IPS-NIHi7 (cell line): ENCODE data around the gene FAM193B.

Source experiments
- DNase-seq: peaks from one replicate; pipeline ENCODE4 v3.0.0; 2012; ENCODE audit warnings: mixed read lengths; ENCODE audit errors: extremely low spot score

Gene FAM193B

GRCh38 chr5:177554474-177555111, at the start of gene FAM193B:
Gene FAM193B (minus strand): TSS chr5:177554563. CDS start chr5:177554458, 105 bp downstream.
- DNase-seq: peak; percentile 98

GRCh38 chr5:177604116-177604521, 49.8 kb upstream of the FAM193B start:
- no peak for DNase-seq

- DNase-seq: no peak
Observed at GRCh38 chr5:177603631-177604030, 49.3 kb upstream of the FAM193B start.

- DNase-seq: no peak
Observed at GRCh38 chr5:177602458-177602830, 48.1 kb upstream of the FAM193B start.

GRCh38 chr5:177601577-177602457, 47.5 kb upstream of the FAM193B start:
- DNase-seq: no peak

- DNase-seq: no peak
Observed at GRCh38 chr5:177601126-177601525, 46.8 kb upstream of the FAM193B start.

GRCh38 chr5:177600508-177601018, 46.2 kb upstream of the FAM193B start:
- no peak for DNase-seq

- DNase-seq: peak; percentile 93
Observed at GRCh38 chr5:177599731-177600507, 45.6 kb upstream of the FAM193B start, which contains the start of gene B4GALT7. Gene B4GALT7 (plus strand): TSS chr5:177600132. CDS start chr5:177600211, 79 bp downstream.

- no peak for DNase-seq
Observed at GRCh38 chr5:177598477-177598876, 44.1 kb upstream of the FAM193B start.

GRCh38 chr5:177596775-177597238, 42.4 kb upstream of the FAM193B start:
- no peak for DNase-seq

- DNase-seq: no peak
Observed at GRCh38 chr5:177595991-177596774, 41.8 kb upstream of the FAM193B start.

- DNase-seq: no peak
Observed at GRCh38 chr5:177595026-177595585, 40.7 kb upstream of the FAM193B start.

- no peak for DNase-seq
Observed at GRCh38 chr5:177594071-177594470, 39.7 kb upstream of the FAM193B start.

GRCh38 chr5:177593511-177593910, 39.1 kb upstream of the FAM193B start:
- no peak for DNase-seq

GRCh38 chr5:177592905-177593304, 38.5 kb upstream of the FAM193B start:
- DNase-seq: no peak

- DNase-seq: peak; percentile 94
Observed at GRCh38 chr5:177592010-177592834, 37.9 kb upstream of the FAM193B start, which contains the start of gene TMED9. Gene TMED9 (plus strand): TSS chr5:177592203. CDS start chr5:177592215, 12 bp downstream.

GRCh38 chr5:177591690-177592009, 37.3 kb upstream of the FAM193B start:
- DNase-seq: no peak

- no peak for DNase-seq
Observed at GRCh38 chr5:177590406-177590805, 36.0 kb upstream of the FAM193B start.

GRCh38 chr5:177588413-177588909, 34.1 kb upstream of the FAM193B start:
- no peak for DNase-seq

GRCh38 chr5:177578316-177578715, 24.0 kb upstream of the FAM193B start:
- DNase-seq: no peak
